HUES64 (cell line): ENCODE data around the gene MPIG6B.

Experiments
- H3K27ac ChIP-seq: 2 replicates; pipeline ENCODE4 v1.7.0; 2013; ENCODE audit warnings: low read depth, low read length, inconsistent platforms
- H3K27me3 ChIP-seq: 2 replicates; pipeline ENCODE4 v1.6.1; 2013; ENCODE audit warnings: mild to moderate bottlenecking, low read length; ENCODE audit not compliant: insufficient read depth
- H3K36me3 ChIP-seq: 2 replicates; pipeline ENCODE4 v1.6.1; 2013; ENCODE audit warnings: mild to moderate bottlenecking, low read length; ENCODE audit not compliant: insufficient read depth
- H3K4me1 ChIP-seq: 2 replicates; pipeline ENCODE4 v1.6.1; 2013; ENCODE audit warnings: mild to moderate bottlenecking, low read length, moderate library complexity; ENCODE audit not compliant: insufficient read depth
- H3K4me3 ChIP-seq: 2 replicates; pipeline ENCODE4 v1.5.1; 2013; ENCODE audit warnings: mild to moderate bottlenecking, low read length, moderate library complexity
- H3K9ac ChIP-seq: 2 replicates; pipeline ENCODE4 v1.6.1; 2013; ENCODE audit warnings: mild to moderate bottlenecking, low read depth, low read length
- H3K9me3 ChIP-seq: 2 replicates; pipeline ENCODE4 v1.6.1; 2013; ENCODE audit warnings: low read depth, low read length; ENCODE audit not compliant: insufficient read depth
- WGBS: fragments of 150-250, 120-280 bp; methylation state at CpG from one replicate; pipeline ENCODE4 v1.1.7; 2013; ENCODE audit warnings: missing lambda C conversion rate; 5-methylcytosine and 5-hydroxymethylcytosine counted together

The MPIG6B gene

DNA sequence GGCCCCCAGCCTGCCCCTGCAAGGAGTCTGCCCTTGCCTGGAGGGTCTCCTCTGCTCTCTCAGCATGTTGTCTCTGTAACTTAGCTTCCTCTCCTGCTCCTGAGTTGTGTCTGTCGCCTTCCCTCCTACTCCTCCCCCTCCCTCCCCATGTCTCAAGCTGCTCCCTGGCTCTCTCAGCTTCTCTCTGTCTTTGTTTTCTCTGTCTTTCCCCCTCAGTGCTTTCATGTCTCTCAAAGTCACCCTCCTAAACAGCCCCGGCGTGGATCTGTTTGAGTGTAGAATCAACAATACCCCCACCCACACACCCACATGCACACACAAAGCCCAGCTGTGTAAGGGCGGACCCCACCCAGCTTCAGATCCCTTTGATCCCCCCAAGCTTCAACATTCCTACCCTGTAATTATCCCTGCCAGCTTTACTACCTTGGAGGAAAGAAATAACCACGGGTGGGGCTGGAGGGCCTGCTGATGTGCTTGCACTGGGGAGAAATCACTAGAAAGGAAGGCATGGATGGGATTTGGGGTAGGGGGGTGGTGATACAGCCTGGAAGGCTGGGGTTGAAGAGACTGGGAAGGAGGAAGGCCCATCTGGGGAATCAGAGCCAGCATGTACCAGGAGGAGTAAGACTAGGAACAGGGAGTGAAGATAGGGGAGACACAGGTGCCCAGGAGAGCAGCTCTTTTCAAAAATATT is 9.0 kb upstream of the MPIG6B start:
- Histone ChIP-seq H3K4me3 (no peak overlapping the region), H3K27ac (0 out of 2 replicates have a peak overlapping the region, but pooled peaks have one; percentile 7), H3K36me3 (no peaks in the 10 kb centered on the region), H3K27me3 (no peaks in the 10 kb centered on the region), H3K4me1 (peaks cover 36% of the 10 kb centered on the region), H3K9me3 (no peaks in the 10 kb centered on the region), H3K9ac (no peak overlapping the region)
- WGBS: 19% methylated on average over 5 of the region's 5 CpGs

DNA sequence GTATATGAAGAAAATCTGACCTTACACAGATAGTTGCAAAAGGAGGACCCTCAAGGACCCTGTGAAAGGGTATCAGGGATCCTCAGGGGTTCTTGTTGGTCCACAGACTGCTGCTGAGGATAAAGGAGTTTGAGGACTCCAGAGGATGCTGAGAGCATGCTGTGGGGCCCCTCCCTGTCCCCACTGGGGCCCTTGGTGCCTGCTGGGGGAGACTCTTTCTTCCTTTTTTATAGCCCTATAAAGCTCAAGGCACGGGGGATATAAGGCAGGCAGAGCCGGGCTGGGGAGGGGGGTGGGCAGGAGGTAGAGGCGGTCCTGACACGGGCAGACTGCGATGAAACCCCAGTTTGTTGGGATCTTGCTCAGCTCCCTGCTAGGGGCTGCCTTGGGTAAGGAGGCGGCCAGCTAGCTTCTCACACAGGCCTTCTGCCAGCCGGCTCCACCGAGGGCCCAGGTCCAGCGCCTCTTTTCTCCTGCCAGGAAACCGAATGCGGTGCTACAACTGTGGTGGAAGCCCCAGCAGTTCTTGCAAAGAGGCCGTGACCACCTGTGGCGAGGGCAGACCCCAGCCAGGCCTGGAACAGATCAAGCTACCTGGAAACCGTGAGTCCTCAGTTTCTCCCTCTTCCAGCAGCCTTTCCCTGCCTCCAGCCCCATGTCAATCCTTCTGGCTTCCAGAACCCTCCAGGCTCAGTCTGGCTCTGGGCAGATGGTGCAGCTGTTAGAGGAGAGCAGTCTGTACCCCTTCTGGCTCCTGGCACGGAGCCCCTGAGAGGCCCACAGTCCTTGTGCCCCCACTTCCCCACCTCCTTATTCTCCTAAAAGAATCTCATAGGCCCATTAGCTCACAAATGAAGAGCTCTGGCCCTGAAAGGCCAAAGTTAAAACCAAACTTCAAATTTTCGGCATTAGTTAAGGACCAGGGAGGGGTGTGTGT is 7.9 kb upstream of the MPIG6B start, which contains the start of gene LY6G6D:
Gene LY6G6D (plus strand): TSS at position 327 of the 937 bp plus-strand sequence. CDS start 8 bp downstream, at position 335.
- Histone ChIP-seq H3K4me1 (peaks cover 36% of the 10 kb centered on the region), H3K9ac (no peak within 1 kb of the TSS), H3K36me3 (no peaks in the 10 kb centered on the region), H3K27ac (0 out of 2 replicates have a peak within 1 kb of the TSS, but pooled peaks have one; percentile 7), H3K4me3 (no peak within 1 kb of the TSS), H3K27me3 (no peaks in the 10 kb centered on the region), H3K9me3 (no peaks in the 10 kb centered on the region)
- WGBS: 60% methylated on average over 15 of the region's 16 CpGs

DNA sequence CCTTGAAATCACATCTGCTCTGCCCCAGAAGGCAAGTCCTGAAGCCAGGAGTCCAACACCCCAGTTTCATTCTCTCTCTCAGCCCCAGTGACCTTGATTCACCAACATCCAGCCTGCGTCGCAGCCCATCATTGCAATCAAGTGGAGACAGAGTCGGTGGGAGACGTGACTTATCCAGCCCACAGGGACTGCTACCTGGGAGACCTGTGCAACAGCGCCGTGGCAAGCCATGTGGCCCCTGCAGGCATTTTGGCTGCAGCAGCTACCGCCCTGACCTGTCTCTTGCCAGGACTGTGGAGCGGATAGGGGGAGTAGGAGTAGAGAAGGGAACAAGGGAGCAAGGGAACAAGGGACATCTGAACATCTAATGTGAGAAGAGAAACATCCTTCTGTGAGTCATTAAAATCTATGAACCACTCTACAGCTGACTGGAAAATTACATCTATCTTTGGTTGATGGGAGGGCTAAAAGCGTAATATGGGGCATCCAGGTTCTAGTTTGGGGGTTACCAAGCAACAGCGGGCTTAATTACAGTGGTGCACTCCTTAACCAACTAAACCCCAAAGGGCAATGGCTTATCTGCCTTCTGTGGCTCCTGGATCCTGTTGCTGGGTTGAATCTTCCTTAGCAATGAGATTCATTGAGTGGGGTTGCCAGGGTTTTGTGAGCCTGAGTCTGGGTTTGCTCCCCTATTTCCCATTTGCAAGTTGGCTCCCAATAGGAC is 5.5 kb upstream of the MPIG6B start:
- no peak overlapping the region for H3K4me3 ChIP-seq
- H3K4me1 ChIP-seq: peaks cover 36% of the 10 kb centered on the region
- H3K27me3 ChIP-seq: no peaks in the 10 kb centered on the region
- H3K27ac ChIP-seq: no peak overlapping the region
- no peaks in the 10 kb centered on the region for H3K36me3 ChIP-seq
- H3K9ac ChIP-seq: no peak overlapping the region
- WGBS: 72% methylated on average over 10 of the region's 10 CpGs
- no peaks in the 10 kb centered on the region for H3K9me3 ChIP-seq

DNA sequence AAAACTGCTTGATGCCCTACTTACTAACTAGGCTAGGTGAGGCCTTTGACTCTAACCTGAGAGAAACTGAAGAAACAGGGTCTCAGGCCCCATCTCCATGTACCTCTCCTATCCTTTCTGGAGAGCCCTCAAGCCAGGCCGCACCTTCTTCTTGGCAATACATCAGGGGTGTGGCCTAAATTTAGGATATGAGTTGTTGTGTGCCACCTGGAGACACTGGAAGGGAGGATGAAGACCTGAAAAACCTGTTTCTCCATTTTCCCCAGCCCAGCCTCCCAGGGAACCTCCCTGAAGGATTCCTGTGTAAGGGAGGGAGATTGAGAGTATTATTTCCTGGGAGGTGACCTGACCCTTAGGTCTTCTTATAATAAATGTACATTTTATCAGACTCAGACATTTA is 4.9 kb upstream of the MPIG6B start:
- WGBS: no CpG with 5 or more reads among the region's 1 CpG
- Histone ChIP-seq H3K4me3 (no peak overlapping the region), H3K9me3 (no peaks in the 10 kb centered on the region), H3K4me1 (peaks cover 34% of the 10 kb centered on the region), H3K36me3 (no peaks in the 10 kb centered on the region), H3K27me3 (no peaks in the 10 kb centered on the region), H3K9ac (no peak overlapping the region), H3K27ac (no peak overlapping the region)

DNA sequence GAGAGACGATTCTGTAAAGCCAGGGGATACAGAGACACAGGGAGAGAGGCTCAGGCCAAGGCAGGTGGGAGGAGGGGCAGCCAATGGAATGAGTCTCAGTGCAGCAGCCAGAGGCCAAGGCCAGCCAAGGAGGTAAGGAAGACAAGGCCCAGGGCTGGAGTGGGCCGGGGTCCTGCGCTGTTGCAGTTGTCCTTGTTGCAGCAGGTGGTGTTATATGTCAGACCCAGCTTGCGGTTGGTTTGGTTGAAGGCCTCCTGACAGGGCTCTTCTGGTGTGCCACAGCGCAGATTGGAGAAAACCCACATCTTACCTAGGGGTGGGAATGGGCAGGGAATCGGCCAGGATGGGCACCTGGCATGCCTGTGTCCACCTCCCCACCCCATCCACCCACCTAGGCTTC is 4.2 kb upstream of the MPIG6B start:
- no peak overlapping the region for H3K27ac ChIP-seq
- no peak overlapping the region for H3K9ac ChIP-seq
- peaks cover 28% of the 10 kb centered on the region for H3K4me1 ChIP-seq
- WGBS: 89% methylated on average over 6 of the region's 6 CpGs
- no peaks in the 10 kb centered on the region for H3K36me3 ChIP-seq
- no peaks in the 10 kb centered on the region for H3K27me3 ChIP-seq
- H3K9me3 ChIP-seq: no peaks in the 10 kb centered on the region
- H3K4me3 ChIP-seq: no peak overlapping the region

DNA sequence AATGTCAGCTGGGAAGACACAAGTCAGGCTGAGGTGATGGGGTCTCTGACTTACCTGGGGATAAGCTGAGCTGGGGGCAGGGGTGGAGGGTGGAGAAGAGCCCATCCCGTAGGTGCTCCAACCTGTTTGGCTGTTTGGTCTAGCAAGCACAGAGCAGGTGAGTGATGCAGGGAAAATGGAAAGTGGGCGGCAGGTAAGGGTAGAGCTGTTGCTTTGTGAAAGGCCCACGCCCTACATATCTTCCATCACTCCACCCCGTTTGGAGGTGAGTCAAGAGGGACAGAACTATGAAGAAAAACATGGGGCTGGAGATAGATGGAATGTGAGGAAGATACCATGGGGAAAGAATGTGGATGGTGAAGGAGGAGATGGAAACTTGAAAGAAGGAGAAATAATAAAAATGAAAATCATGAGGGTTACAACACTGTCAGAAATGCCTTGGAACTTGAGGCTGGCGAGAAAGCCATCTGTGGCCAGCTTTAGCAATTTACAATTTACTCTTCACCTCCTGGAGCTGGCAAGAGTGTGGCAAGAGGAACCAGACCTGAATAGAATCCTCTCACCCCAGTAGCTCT is 2.9 kb upstream of the MPIG6B start:
- Histone ChIP-seq H3K4me1 (peaks cover 16% of the 10 kb centered on the region), H3K4me3 (no peak overlapping the region), H3K9me3 (no peaks in the 10 kb centered on the region), H3K27ac (no peak overlapping the region), H3K36me3 (no peaks in the 10 kb centered on the region), H3K27me3 (no peaks in the 10 kb centered on the region), H3K9ac (no peak overlapping the region)
- 96% methylated on average over 5 of the region's 5 CpGs for WGBS

DNA sequence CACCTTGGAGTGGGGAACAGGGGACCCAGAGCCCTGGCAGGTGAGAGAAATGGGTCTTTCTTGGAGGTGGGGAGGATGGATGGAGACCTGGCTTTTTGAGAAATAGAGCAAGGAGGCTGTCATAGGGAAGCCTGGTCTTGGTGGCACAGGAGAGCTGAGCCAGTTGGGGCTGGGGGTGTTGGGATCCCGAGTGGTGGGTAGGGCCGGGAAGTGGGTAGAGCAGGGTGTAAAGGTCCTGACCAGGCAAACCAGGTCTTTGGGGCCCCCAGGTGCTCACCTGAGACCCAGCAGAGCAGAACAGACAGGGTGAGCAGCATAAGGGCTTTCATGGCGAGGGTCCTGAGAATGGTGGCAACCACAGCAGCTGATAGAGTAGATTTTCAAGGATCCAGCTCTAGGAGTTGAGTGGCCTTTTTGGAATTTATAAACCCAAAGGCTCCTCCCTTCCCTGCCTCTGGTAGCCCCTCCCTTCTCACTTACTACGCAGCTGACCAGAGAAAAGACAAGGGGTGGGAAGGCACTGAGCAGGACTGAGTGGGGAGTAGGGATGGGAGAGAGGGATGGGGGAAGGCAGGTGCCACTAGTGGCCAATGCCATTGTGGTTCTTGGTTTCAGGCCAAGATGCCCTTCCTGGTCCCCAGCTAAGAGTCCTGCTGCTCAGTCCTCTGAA is 1.7 kb upstream of the MPIG6B start, which contains the start of gene LY6G6C:
Gene LY6G6C (minus strand): TSS at position 396 of the 670 bp plus-strand sequence. CDS start 67 bp downstream, at position 329.
- H3K4me1 ChIP-seq: peaks cover 15% of the 10 kb centered on the region
- no peaks in the 10 kb centered on the region for H3K9me3 ChIP-seq
- H3K9ac ChIP-seq: no peak within 1 kb of the TSS
- WGBS: 87% methylated on average over 3 of the region's 4 CpGs
- peaks cover 9% of the 10 kb centered on the region for H3K36me3 ChIP-seq
- no peak within 1 kb of the TSS for H3K27ac ChIP-seq
- no peaks in the 10 kb centered on the region for H3K27me3 ChIP-seq
- H3K4me3 ChIP-seq: no peak within 1 kb of the TSS

DNA sequence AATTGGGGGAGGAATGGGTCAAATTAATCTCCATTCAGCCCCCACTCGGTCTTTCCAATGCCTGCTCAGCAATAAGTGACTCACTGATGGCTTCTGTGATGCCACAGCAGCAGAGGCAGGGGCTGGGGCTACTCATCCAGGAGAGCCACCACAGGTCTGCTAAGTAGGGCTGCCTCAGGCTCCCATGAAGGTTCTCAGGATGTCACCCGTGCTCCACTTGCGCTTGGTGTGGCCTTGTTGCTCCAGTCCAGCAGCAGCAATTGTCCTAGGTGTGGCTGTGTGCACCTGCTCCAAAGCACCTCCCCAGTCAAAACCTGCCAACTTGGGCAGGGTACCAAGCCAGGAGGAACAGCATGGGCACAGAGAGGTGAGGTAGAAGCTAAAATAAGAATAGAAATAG is 1.0 kb upstream of the MPIG6B start:
- Histone ChIP-seq H3K27me3 (no peaks in the 10 kb centered on the region), H3K4me1 (peaks cover 15% of the 10 kb centered on the region), H3K27ac (no peak overlapping the region), H3K9ac (no peak overlapping the region), H3K9me3 (no peaks in the 10 kb centered on the region), H3K4me3 (no peak overlapping the region), H3K36me3 (peaks cover 16% of the 10 kb centered on the region)
- 92% methylated on average over 3 of the region's 3 CpGs for WGBS

DNA sequence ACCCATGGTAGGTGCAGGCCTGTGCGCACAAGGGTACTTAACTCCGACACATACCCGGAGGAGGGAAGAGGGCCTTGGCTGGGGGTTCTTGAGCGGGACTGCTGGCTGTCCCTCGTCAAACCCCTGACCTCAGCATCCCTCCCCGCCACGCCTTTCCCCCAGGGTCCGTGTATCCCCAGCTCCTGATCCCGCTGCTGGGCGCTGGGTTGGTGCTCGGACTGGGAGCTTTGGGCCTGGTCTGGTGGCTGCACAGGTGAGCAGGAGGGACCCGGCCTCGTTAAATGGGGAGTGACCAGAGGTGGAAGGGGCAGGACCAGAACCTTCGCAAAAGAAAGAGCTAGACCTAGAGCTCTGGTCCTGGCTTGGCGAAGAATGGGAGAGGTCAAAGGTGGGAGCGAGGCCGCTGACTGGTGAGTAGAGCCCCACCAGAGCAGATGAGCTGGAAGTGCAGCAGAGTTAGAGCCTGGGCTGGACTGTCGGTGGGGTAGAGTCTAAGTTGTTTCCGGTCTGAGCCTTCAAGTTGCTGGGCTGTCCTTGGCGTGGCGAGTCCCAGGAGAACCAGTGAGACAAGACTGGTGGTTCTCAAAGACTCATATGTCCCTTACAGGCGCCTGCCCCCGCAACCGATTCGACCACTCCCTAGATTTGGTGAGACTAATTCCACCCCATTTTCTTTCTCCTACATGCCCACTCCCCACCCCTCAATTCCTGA is 963 bp downstream of the MPIG6B start:
- Histone ChIP-seq H3K9me3 (no peaks in the 10 kb centered on the region), H3K27me3 (no peaks in the 10 kb centered on the region), H3K36me3 (peaks cover 28% of the 10 kb centered on the region), H3K27ac (no peak overlapping the region), H3K9ac (no peak overlapping the region), H3K4me3 (no peak overlapping the region), H3K4me1 (0 out of 2 replicates have a peak, but pooled peaks cover 3% of the 10 kb centered on the region)
- whole genome bisulfite sequencing: 94% methylated on average over 25 of the region's 25 CpGs
